Epithelial cell of esophagus (primary cell): ENCODE measurements around the gene DBN1.

Experiments
- DNase-seq: peaks from one replicate; pipeline ENCODE4 v3.0.0; 2010; ENCODE audit warnings: low read depth
- H3K4me3 ChIP-seq: 2 replicates; pipeline ENCODE4 v1.5.1; 2011; ENCODE audit warnings: mild to moderate bottlenecking, low read length, control low read depth
- TF ChIP-seq, protein P1 (sequence below): IDR thresholded peaks from 2 replicates; pipeline ENCODE4 v1.5.1; 2011; ENCODE audit warnings: low read depth, mild to moderate bottlenecking, low read length, control low read depth, inconsistent platforms; ENCODE audit not compliant: insufficient read depth; ENCODE audit errors: missing control alignments

Gene DBN1

DNA sequence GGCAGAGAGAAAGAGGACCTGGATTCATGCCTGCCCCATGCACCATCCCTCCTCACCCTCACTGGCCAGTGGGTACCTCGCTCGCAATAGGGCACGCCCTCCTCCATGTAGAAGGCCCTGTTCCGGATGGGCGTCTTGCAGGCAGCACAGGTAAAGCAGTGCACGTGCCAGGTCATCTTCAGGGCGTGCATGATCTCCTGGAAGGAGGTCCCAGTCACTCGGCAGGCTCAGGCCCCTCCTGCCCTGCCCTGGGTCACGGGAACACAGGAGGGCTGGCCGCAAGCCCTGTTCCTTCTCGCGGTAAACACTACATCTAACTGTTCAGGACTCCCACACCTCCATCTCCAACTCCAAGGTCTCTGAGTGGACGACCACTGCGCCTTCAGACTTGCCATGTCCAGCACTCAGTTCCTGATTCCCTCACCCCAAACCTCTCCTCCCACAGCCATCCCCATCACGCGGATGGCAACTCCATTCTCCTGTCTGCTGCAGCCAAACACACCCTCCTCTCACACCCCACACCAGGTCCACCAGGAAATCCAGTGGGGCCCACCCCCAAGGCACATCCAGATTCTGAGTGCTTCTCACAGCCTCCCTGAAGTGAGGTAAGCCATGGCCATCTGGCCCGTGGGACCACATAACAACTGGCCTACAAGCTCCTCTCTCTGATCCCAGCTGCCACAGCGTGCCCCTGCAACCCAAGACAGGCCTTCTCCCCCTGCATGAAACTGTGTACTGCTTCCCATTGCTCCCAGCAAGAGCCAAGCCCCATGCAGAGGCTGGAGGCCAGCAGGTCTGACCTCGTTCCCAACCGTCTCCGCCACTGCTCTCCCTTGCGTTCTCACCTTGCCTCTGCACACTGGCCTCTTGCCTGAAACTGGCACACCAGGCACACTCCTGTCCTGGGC lies 10.8 kb upstream of the DBN1 start:
- TF ChIP-seq, protein P1, sequence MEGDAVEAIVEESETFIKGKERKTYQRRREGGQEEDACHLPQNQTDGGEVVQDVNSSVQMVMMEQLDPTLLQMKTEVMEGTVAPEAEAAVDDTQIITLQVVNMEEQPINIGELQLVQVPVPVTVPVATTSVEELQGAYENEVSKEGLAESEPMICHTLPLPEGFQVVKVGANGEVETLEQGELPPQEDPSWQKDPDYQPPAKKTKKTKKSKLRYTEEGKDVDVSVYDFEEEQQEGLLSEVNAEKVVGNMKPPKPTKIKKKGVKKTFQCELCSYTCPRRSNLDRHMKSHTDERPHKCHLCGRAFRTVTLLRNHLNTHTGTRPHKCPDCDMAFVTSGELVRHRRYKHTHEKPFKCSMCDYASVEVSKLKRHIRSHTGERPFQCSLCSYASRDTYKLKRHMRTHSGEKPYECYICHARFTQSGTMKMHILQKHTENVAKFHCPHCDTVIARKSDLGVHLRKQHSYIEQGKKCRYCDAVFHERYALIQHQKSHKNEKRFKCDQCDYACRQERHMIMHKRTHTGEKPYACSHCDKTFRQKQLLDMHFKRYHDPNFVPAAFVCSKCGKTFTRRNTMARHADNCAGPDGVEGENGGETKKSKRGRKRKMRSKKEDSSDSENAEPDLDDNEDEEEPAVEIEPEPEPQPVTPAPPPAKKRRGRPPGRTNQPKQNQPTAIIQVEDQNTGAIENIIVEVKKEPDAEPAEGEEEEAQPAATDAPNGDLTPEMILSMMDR: no peak
- no peak for DNase-seq
- no peak overlapping the region for H3K4me3 ChIP-seq

DNA sequence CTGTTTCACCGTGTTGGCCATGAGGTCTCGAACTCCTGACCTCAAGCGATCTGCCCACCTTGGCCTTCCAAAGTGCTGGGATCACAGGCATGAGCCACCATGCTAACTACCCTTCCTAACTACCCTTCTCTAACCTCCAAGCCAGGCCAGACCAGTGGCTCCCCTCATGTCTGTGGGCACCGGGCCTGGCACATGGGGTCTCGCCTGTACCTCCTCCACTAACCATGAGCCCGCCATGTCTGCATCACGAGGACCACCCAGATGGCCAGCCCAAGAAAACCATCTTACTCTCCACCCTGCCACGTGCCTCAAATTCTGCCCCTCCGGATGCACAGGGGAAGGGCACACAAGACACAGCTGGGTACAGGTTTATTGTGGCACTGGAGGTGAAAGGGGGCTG lies 9.6 kb upstream of the DBN1 start:
- H3K4me3 ChIP-seq: no peak overlapping the region
- TF ChIP-seq, protein P1: no peak
- DNase-seq: no peak

DNA sequence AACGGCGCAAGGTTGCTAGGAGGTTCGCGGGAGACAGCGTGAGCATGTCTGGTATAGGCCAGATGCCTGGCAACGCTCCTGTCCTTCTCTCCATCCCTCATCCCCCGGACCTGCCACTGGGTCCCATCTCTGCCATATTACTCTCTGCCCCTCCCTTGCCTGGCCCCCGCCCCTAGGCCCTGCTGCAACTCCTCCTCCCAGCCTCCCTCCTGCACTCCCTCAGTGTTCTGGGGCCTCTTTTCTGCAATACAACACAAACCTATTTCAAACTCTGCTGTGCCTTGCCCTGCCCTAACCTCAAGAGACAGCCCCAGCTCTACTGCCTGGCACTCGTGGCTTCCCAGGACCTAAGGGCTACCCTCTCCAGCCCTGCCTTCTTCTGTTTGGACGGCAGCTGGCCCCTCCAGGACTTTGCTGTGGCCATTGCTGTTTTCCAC lies 8.9 kb upstream of the DBN1 start:
- TF ChIP-seq, protein P1: no peak
- no peak for DNase-seq
- no peak overlapping the region for H3K4me3 ChIP-seq

DNA sequence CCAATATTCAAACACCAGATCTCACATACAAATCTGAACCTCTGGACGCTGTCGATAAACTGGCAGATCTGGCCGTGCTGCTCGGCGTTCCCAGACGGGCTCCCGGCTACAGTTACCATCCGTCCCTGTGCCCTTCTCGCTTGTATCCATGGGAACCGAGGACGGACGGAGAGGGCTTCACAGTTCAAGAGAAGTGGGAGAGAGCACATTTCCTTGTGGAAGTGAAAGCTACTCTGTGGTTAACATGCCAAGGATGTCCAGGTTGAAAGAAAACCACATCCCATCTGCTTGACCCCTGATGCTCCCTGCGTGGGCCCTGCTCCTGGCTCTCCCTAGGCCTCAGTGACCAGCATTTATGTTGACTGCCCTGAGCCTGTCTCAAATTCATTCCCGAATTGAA lies 6.3 kb upstream of the DBN1 start:
- TF ChIP-seq, protein P1: no peak
- DNase-seq: no peak
- no peak overlapping the region for H3K4me3 ChIP-seq

DNA sequence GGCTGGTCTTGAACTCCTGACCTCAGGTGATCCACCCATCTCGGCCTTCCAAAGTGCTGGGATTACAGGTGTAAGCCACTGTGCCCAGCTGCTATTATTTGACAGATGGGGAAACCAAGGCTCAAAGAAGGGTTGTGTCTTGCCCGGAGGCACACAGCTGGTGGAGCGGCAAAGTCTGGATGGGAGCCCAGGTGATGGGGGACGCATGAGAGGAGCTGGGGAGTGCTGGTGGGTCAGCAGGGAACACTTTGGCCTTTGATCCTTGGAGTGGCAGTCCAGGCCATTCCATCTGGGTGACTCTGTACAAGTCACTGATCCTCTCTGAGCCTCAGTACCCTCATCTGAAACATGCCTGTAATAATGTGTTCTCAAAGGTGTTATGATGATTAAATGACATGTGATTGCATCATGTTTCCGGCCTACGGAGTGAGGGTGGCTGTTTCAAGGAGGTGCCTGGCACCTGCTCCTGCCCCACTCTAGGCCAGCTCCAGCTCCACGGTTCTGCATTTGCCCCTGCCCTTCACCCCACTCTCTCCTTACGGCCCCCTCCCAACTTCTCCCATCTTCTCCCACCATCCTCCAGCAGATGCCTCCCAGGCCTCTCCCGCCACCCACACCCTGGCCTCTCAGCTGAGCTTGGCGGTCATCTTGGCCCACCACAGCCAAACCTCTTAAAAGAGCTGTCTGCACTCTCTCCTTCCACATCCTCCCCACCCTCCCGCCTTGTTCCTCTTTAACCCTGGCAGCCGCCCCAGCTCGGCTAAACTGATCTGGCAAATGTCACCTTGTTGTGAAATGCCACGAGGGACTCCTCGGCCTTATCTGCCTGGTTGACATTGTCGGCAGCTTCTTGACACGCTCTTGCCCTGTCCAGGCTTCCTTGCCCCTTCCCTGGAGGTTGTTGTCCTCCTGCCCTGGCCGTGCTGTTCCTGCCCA lies 5.5 kb upstream of the DBN1 start:
- TF ChIP-seq, protein P1: no peak
- peak; percentile 67 for DNase-seq
- H3K4me3 ChIP-seq: no peak overlapping the region

DNA sequence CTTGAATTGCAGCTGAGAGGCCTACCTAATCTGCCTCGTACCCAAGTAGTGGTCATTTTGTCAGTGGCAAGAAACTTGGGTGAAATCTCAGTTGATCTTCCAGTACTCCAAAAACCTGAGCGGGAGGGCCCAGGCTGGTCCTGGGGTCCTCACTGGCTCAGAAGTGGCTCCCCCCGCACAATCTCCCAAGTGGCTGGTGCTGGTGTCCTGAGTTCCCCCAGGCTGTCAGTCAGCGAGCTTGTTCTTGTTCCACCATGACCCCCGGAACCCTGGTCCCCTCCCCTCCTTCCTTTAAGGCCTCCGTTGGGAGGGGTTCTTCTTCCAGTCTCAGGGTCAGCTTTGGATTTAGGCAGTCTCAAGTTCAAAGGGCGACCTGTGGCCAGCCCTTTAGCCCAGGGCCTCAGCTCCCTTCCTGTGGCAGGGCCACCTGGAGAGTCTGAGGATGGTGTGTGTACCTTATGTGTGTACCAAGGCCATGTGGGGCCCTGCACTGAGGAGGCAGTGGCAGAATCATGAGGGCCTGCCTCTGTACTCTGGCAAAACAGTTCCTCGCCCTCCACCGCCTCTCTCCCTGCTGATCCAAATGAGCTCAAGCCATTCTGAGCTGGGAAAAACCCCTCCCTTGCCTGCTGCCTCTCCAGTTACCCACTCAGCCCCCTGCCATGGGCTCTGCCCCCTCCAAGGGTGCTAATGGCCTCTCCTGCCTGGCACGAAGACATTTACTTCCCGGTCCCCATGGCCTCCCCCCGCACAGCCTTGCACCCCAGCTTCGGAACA lies 4.5 kb upstream of the DBN1 start:
- no peak for DNase-seq
- TF ChIP-seq, protein P1: no peak
- H3K4me3 ChIP-seq: no peak overlapping the region
